ENCODE measurements around the gene PRKAA1.
A peak's percentile ranks its signal among the peaks of the same experiment; 100 is the strongest.
"Not testable (repeated sequence)": the region's sequence is repeated elsewhere in the genome, so short reads cannot be mapped to it uniquely, and the experiment has no call there.

The PRKAA1 gene

GRCh38 chr5:40827188-40827977, 29.2 kb upstream of the PRKAA1 start:
- no peak for DNase-seq

- no peak for DNase-seq
These were observed 28.5 kb upstream of the PRKAA1 start for GRCh38 chr5:40826489-40827187.

DNA sequence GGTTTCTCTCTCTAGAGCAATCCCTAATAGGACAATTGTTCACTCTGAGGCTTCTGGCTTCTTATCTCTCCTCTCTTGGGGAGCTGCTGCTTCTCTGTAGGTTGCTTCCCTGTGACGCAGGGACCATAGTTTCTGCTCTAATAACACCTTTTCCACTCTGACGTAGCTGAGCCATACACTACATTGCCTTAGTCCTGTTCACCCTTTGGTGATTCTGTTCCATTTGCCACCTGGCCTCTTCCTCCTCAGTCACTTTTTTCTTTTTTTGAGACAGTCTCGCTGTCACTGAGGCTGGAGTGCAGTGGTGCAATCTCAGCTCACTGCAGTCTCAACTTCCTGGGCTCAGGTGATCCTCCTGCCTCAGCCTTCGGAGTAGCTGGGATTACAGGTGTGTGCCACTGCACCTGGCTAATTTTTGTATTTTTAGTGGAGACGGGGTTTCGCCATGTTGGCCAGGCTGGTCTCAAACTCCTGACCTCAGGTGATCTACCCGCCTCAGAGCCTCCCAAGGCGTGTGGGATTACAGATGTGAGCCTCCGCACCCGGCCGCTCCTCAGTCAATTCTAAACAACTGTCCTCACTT, 27.4 kb upstream of the PRKAA1 start:
- not testable (repeated sequence) for DNase-seq

DNA sequence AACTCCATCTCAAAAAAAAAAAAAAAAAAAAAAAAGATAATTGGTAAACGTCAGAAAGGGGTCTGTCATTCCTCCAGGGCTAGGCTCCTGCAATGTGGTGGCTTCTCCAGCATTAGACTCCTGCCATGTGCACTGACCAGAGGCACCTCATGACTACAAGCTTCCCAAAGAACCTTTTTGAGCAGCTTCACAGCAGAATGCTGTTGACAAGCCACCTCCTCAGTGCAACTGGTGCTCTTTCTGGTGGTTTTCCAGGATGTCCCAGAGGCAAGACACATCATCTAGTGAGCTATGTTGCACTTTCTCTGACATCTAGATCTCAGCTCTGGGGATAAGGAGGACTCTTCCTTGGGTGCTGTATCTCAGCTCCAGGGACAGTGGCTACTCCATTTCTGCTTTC, 25.3 kb upstream of the PRKAA1 start:
- no peak for DNase-seq

DNA sequence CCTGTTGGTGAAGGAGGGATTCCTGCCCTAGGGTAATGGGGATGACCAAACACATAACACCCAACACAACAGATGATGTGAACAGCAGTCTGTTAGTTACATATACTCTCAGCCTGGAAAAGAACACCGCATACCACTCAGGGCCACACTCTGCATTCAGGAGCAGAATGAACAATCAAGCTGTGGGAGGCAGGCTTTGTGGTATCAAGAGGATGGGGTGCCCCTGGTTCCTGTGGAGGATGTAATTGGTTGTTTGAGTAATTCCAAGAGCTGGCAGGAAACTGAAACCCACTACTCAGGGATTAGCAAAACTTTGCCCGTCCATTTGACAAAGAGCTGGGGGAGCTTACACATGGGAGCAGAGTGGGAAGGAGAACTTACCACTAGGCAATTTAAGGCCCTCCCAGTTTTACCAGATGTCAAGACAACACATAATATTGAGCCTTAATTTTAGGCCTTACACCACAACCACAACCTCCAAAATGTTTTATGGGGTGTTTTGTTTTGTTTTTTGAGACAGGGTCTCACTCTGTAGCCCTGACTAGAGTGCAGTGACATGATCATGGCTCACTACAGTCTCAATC, 15.6 kb upstream of the PRKAA1 start:
- no peak for DNase-seq

- no peak for DNase-seq
These were observed 14.0 kb upstream of the PRKAA1 start for GRCh38 chr5:40812125-40812524.

- no peak for DNase-seq
These were observed 3.8 kb upstream of the PRKAA1 start for GRCh38 chr5:40801771-40802562.

- no peak for DNase-seq
These were observed 1.1 kb upstream of the PRKAA1 start for GRCh38 chr5:40799258-40799657.

GRCh38 chr5:40798801-40799210, 632 bp upstream of the PRKAA1 start:
- no peak for DNase-seq

DNA sequence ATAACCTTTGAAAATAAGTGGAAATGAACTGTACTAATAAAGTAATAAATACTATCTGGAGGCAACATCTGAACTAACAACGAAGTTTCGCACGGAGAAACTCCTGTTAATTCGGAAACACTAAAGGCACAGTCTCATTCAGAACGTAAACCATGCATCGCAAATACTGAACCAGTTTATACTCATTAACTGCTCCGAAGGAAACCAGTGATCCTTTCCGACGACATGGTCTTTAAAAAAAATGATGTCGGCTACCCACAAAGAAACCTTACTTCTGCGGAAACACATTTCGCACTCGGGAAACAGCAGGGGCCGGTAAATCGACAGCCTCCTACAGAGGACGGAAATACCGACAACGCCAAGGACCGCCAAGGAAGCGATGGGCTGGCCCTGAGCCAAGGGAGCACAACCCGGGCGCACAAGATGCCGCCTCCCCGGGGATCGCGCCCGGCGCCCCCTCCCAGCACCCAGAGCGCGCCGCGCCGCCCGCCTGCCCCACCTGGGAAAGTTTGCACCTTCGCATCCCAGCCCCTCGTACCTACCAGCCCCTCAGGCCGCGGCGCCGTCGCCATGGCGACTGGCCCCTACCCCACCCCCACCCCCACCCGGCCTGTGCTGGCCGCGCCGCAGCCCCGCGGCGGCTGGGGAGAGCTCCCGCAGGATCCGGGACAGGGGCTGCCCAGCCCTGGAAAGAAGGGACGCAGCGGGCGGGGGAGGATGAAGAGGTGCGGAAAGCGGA, 732 bp downstream of the PRKAA1 start:
- peak; percentile 80 for DNase-seq

GRCh38 chr5:40796487-40796889, 1.7 kb downstream of the PRKAA1 start:
- no peak for DNase-seq

DNA sequence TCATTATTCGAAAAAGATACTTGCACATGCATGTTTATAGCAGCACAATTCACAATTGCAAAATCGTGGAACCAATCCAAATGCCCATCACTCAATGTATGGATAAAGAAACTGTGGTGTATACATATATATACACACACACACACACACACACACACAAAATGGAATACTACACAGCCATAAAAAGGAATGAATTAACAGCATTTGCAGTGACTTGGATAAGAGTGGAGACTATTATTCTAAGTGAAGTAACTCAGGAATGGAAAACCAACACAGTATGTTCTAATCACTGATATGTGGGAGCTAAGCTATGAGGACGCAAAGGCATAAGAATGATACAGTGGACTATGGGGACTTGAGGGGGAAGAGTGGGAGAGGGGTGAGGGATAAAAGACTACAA, 3.3 kb downstream of the PRKAA1 start:
- DNase-seq: not testable (repeated sequence)

DNA sequence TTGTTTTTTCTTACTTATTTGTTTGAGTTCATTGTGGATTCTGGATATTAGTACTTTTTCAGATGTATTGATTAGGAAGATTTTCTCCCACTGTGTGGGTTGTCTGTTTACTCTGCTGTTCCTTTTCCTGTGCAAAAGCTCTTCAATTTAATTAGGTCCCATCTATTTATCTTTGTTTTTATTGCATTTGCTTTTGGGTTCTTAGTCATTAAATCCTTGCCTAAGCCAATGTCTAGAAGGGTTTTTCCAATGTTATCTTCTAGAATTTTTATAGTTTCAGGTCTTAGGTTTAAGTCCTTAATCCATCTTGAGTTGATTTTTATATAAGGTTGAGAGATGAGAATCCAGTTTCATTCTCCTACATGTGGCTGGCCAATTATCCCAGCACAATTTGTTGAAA, 3.8 kb downstream of the PRKAA1 start:
- DNase-seq: not testable (repeated sequence)

DNA sequence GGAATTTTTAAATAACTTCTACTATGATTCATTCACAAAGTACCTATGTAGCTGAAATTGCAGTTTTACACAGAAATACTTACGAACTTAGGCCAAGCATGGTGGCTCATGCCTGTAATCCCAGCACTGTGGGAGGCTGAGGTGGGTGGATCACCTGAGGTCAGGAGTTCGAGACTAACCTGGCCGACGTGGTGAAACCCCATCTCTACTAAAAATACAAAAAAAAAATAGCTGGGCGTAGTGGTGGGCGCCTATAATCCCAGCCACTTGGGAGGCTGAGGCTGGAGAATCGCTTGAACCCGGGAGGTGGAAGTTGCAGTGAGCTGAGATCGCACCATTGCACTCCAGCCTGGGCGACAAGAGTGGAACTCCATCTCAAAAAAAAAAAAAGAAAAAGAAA, 5.5 kb downstream of the PRKAA1 start:
- not testable (repeated sequence) for DNase-seq

DNA sequence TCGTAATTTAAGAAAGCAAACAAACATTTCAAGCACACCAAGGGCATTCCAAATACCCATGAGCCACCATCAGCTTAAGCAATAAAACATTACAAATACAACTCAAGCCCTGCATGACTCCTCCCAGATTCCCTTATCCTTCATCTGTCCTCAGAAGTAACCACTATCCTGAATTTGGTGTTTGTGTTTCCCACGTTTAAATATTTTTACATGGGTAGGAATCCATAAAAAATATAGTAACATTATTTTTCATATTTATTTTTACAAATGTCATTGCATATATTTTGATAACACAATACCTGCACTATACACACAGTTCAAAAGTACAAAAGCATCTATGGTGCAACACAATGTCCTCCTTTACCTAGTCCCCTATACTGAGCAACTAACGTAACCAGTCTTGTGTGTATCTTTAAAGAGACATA, 6.4 kb downstream of the PRKAA1 start:
- no peak for DNase-seq

GRCh38 chr5:40790947-40791593, 7.1 kb downstream of the PRKAA1 start:
- DNase-seq: no peak

GRCh38 chr5:40788941-40789340, 9.2 kb downstream of the PRKAA1 start:
- not testable (repeated sequence) for DNase-seq

DNA sequence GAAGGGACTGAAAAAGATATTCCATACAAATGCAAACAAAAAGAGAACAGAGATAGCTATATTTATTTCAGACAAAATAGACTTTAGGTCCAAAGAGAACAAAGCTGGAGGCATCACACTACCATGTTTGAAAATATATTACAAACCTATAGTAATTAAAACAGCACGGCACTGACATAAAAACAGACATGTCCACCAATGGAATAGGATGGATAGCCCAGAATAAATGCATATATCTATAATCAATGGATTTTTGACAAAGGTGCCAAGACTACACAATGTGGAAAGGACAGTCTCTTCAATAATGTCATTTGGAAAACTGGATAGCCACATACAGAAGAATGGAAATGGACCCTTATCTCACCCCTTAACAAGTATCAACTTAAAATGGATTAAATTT, 10.2 kb downstream of the PRKAA1 start:
- no peak for DNase-seq

DNA sequence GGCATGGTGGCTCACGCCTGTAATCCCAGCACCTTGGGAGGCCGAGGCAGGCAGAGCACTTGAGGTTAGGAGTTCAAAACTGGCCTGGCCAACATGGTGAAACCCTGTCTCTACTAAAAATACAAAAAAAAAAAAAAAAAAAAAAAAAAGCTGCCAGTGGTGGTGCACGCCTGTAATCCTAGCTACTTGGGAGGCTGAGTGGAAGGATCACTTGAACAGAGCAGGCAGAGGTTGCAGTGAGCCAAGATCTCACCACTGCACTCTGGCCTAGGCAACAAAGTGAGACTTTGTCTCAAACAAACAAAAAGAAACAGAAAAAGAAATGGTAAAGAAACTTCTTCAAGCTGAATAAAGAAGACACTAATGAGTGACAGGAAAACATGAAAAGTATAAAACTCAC, 11.5 kb downstream of the PRKAA1 start:
- not testable (repeated sequence) for DNase-seq

- no peak for DNase-seq
These were observed 13.3 kb downstream of the PRKAA1 start for GRCh38 chr5:40784916-40785315.

All from right kidney (tissue), 1 donor.